Activated CD4-positive, CD25-positive, alpha-beta regulatory T cell (primary cell): ENCODE measurements around the gene KAT5.
"Not testable (repeated sequence)": the region's sequence is repeated elsewhere in the genome, so short reads cannot be mapped to it uniquely, and the experiment has no call there.

Source experiments
- DNase-seq, 4 experiments: peaks; one replicate each; lab custom pipeline; 2025; lab: John Stamatoyannopoulos, UW

KAT5 gene

GRCh38 chr11:65711785-65712632, at the start of gene KAT5:
TSS of gene KAT5 (plus strand) at chr11:65712252. CDS start at chr11:65712268, 16 bp downstream.
- peak; percentile 95 to 97 (median 96) for DNase-seq

GRCh38 chr11:65662799-65663638, 49.0 kb upstream of the KAT5 start, which contains the start of gene RELA:
TSS of gene RELA (minus strand) at chr11:65662916. CDS start at chr11:65662832, 84 bp downstream.
- peak; percentile 69 to 91 (median 80) for DNase-seq

- DNase-seq = peak in 1 of 4 experiments; percentile 32
These were observed 48.3 kb upstream of the KAT5 start for GRCh38 chr11:65663639-65664200.

DNA sequence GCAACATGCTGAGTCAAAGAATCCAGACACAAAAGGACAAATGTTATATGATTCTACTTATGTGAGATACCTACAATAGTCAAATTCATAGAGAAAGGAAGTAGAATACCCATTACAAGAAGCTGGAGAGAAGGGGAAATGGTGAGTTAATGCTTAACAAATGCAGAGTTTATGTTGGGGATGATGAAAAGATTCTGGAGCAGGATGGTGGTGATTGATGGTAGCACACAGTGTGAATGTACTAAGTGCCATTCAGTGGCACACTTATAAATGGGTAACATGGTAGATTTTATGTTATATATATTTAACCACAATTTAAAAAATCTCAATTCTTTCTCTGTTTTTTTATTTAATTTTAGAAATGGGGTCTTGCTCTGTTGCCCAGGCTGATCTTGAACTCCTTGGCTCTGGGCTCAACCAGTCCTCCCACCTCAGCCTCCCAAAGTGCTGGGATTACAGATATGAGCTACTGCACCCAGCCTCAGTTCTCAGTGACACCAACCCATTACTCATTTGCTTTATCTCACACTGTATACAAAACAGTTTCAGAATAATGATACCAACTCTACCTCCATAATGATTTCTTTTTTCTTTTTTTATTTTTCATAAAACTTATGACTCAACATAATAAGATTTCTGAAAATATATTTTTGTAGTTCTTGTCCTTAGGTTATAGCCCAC, 39.7 kb upstream of the KAT5 start:
- DNase-seq = no peak

GRCh38 chr11:65672982-65673381, 39.1 kb upstream of the KAT5 start:
- no peak for DNase-seq

DNA sequence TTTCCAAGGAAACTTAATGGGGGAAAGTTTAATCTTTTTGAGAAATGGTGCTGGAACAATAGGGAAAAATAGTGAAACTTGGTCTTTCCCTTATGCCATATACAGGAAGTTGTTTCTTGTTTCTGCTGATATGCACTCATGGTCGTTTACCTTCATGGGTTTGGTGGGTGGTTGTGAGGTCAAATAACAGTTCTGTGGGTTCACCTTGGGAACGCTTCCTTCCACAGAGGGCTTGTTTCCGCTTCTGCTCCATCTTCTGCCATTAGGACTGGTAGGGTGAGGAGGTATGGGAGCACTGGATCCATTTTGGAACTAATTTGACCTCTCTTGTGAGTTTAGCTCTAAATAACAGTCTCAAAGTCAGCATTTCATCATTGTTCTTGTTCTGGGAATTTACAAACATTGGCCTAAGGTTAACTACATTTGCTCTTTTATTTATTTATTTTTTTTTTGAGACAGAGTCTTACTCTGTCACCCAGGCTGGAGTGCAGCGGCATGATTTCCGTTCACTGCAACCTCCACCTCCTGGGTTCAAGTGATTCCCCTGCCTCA, 31.8 kb upstream of the KAT5 start:
- no peak for DNase-seq

GRCh38 chr11:65683480-65683879, 28.6 kb upstream of the KAT5 start:
- DNase-seq = not testable (repeated sequence)

GRCh38 chr11:65685981-65686380, 26.1 kb upstream of the KAT5 start:
- no peak for DNase-seq

DNA sequence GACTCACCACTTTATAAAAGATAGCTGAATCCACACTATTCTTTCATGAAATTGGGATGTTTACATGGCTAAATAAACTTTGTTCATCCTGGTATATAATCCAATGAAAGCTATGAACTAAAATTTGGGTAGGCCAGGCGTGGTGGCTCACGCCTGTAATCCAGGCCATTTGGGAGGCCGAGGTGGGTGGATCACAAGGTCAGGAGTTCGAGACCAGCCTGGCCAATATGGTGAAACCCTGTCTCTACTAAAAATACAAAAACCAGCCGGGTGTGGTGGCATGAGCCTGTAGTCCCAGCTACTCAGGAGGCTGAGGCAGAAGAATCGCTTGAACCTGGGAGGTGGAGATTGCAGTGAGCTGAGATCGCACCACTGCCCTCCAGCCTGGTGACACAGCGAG, 20.2 kb upstream of the KAT5 start:
- not testable (repeated sequence) for DNase-seq

GRCh38 chr11:65692367-65692766, 19.7 kb upstream of the KAT5 start:
- DNase-seq = no peak

- no peak for DNase-seq
These were observed 16.4 kb upstream of the KAT5 start for GRCh38 chr11:65695459-65696241.

DNA sequence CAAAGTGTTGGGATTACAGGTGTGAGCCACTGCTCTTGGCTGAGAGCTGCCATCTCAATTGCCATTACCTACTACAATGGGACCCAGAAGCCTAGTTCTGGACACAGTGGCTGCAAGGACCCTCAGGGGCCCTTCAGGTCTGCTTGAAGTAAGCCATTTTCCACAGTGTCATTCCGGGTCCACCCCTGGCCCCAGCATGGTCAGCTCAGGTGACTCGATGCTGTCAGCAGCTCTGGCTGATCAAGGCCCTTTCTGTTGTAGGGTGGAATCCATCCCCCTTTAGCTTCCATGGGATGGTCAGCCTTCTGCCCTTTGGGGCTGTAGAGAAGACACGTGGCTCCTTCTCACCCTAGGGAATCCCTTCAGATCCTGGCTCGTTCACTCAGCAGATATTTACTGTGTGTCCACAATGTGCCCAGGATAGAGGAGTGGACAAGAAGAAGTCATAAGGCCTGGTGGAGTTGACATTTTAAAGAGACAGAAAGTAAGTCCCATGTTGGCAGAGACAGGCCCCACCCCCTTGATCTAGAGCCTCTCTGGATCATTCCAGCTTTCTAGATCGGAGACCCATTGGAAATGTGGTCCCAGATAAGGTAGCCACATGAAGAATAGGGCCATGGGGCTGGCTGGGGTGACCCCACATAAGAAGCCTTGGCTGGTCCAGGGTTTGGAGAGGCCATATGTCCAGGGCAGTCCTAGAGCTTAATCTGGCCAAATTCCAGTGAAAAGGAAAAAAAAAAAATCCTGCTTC, 15.1 kb upstream of the KAT5 start:
- DNase-seq = no peak

GRCh38 chr11:65698205-65698604, 13.8 kb upstream of the KAT5 start:
- DNase-seq = no peak

DNA sequence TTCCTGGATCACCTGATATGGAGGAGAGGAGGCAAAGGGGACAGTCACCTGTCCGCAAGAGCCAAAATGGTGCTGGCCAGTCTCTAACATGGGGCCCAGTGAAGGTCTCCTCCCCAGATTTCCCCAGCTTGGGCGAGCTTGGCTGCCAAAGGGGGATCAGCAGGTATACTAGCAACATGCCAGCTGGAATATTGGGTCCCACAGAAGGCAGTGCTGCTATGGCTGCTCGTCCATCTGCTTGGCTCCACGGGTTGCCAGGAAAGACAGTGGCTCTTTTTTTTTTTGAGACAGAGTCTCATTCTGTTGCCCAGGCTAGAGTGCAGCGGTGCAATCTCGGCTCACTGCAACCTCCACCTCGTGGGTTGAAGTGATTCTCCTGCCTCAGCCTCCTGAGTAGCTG, 12.7 kb upstream of the KAT5 start:
- DNase-seq = no peak

- DNase-seq = no peak
These were observed 11.7 kb upstream of the KAT5 start for GRCh38 chr11:65700399-65700798.

- no peak for DNase-seq
These were observed 10.4 kb upstream of the KAT5 start for GRCh38 chr11:65701686-65702085.

GRCh38 chr11:65703846-65704245, 8.2 kb upstream of the KAT5 start:
- DNase-seq = no peak

DNA sequence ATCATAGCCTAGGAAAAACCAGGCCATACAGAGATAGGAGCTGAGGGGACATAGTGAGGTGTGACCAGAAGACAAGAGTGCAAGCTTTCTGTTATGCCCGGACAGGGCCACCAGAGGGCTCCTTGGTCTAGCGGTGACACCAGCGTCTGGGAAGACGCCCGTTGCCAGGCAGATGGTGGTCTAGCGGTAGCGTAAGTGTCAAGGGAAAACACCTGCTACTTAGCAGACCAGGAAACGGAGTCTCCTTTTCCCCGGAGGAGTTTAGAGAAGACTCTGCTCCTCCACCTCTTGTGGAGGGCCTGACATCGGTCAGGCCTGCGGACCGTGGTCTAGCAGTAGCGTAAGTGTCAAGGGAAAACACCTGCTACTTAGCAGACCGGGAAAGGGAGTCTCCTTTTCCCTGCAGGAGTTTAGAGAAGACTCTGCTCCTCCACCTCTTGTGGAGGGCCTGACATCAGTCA, 5.7 kb upstream of the KAT5 start:
- peak; percentile 28 to 59 (median 38) for DNase-seq

DNA sequence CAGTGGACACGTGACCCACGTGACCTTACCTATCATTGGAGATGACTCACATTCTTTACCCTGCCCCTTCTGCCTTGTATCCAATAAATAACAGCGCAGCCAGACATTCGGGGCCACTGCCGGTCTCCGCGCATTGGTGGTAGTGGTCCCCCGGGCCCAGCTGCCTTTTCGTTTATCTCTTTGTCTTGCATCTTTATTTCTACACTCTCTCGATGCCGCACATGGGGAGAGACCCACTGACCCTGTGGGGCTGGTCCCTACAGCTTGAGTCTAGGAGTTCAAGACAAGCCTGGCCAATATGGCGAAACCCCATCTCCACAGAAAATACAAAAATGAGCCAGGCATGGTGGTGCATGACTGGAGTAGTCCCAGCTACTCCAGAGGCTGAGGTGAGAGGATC, 5.0 kb upstream of the KAT5 start:
- not testable (repeated sequence) for DNase-seq

DNA sequence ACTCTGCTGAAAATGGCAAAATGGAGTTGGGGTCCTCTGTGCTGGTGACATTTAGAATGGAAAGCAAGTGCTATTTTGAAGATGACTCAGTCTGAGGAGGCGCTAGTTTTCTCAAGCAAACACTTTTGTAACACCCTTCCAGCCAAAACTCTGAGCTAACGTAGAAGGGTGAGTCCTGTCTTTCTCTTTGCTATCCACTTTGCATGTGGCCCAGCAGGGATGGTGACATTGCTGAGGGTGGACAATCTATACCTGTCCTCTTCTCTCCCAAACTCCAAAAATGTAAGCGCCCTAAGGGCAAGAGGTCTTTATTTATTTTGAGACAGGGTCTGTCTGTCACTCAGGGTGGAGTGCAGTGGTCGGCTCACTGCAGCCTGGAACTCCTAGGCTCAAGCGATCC, 3.6 kb upstream of the KAT5 start:
- no peak for DNase-seq
